NCI-H1417 treated with DMSO at 0.1 percent for 48 hours (cell line): ENCODE results near the gene HTR2B.
"Not testable (repeated sequence)": the region's sequence is repeated elsewhere in the genome, so short reads cannot be mapped to it uniquely, and the experiment has no call there.

Experiments
- DNase-seq: peaks from one replicate; lab custom pipeline; 2025; lab: John Stamatoyannopoulos, UW

HTR2B gene

GRCh38 chr2:231124838-231125568 lies at the start of gene HTR2B:
Gene HTR2B, minus strand, starts transcription at chr2:231125042. Its CDS starts 1,278 bp downstream, at chr2:231123764.
- DNase-seq: no peak

- no peak for DNase-seq
These were observed 49.4 kb upstream of the HTR2B start for GRCh38 chr2:231174211-231174651.

GRCh38 chr2:231172025-231172424 lies 47.2 kb upstream of the HTR2B start:
- DNase-seq: no peak

- DNase-seq: no peak
These were observed 45.2 kb upstream of the HTR2B start for GRCh38 chr2:231170055-231170454.

- DNase-seq: no peak
These were observed 44.6 kb upstream of the HTR2B start for GRCh38 chr2:231169488-231169887.

- no peak for DNase-seq
These were observed 43.8 kb upstream of the HTR2B start for GRCh38 chr2:231168460-231169139.

GRCh38 chr2:231167745-231168459 lies 43.1 kb upstream of the HTR2B start:
- DNase-seq: no peak

- no peak for DNase-seq
These were observed 38.7 kb upstream of the HTR2B start for GRCh38 chr2:231163414-231164095.

- no peak for DNase-seq
These were observed 38.2 kb upstream of the HTR2B start for GRCh38 chr2:231163011-231163410.

GRCh38 chr2:231161877-231162329 lies 37.1 kb upstream of the HTR2B start:
- no peak for DNase-seq

- DNase-seq: no peak
These were observed 36.5 kb upstream of the HTR2B start for GRCh38 chr2:231161252-231161839.

GRCh38 chr2:231160701-231161100 lies 35.9 kb upstream of the HTR2B start:
- DNase-seq: no peak

- DNase-seq: no peak
These were observed 34.5 kb upstream of the HTR2B start for GRCh38 chr2:231159306-231159705.

GRCh38 chr2:231152800-231153557 lies 28.1 kb upstream of the HTR2B start:
- DNase-seq: no peak

- no peak for DNase-seq
These were observed 21.8 kb upstream of the HTR2B start for GRCh38 chr2:231146665-231147064.

GRCh38 chr2:231144896-231145295 lies 20.1 kb upstream of the HTR2B start:
- DNase-seq: no peak

GRCh38 chr2:231140808-231141207 lies 16.0 kb upstream of the HTR2B start:
- not testable (repeated sequence) for DNase-seq

GRCh38 chr2:231139796-231140195 lies 15.0 kb upstream of the HTR2B start:
- no peak for DNase-seq

- DNase-seq: no peak
These were observed 13.9 kb upstream of the HTR2B start for GRCh38 chr2:231138699-231139098.

GRCh38 chr2:231134910-231135655 lies 10.2 kb upstream of the HTR2B start:
- no peak for DNase-seq
